ENCODE measurements around the gene TPTE. TPM values are rescaled to one million over a fixed set of nuclear protein-coding genes. Genes with fewer than 3 reads are reported as not detected.
"Not testable (repeated sequence)": the region's sequence is repeated elsewhere in the genome, so short reads cannot be mapped to it uniquely, and the experiment has no call there.

Gene TPTE
- total RNA-seq, 1 donor from 2014 or later = not detected

GRCh38 chr21:10640446-10640845 is 119.1 kb downstream of the TPTE start:
- H3K27ac ChIP-seq = no peak overlapping the region
- no peak for DNase-seq
- intact Hi-C loops (cut with DNase I) = no loop called here
- H3K36me3 ChIP-seq = no peaks in the 10 kb centered on the region
- H3K9me3 ChIP-seq = peaks cover 38% of the 10 kb centered on the region
- ATAC-seq = no peak
- no peaks in the 10 kb centered on the region for H3K4me1 ChIP-seq
- no peak for TF ChIP-seq CTCF (IDR thresholded peaks at IDR 0.05)
- no peaks in the 10 kb centered on the region for H3K27me3 ChIP-seq (ENCODE audit: low read depth)
- no peak overlapping the region for H3K4me3 ChIP-seq

GRCh38 chr21:10641107-10641506 is 119.7 kb downstream of the TPTE start:
- intact Hi-C loops (cut with DNase I) = no loop called here

GRCh38 chr21:10645667-10646066 is 124.3 kb downstream of the TPTE start:
- ATAC-seq; H3K27me3 ChIP-seq (ENCODE audit: low read depth); DNase-seq; H3K27ac ChIP-seq; H3K36me3 ChIP-seq; H3K4me1 ChIP-seq; intact Hi-C loops (cut with DNase I); H3K4me3 ChIP-seq: not testable (repeated sequence)
- H3K9me3 ChIP-seq = peaks cover 19% of the 10 kb centered on the region

More at GRCh38 chr21:10641107-10641506, 119.7 kb downstream of the TPTE start:
- ATAC-seq (peak; percentile 14 to 17), DNase-seq (no peak)
- Histone ChIP-seq H3K4me1 (no peaks in the 10 kb centered on the region), H3K4me3 (no peak overlapping the region), H3K27ac (no peak overlapping the region), H3K9me3 (peaks cover 34% of the 10 kb centered on the region), H3K36me3 (no peaks in the 10 kb centered on the region), H3K27me3 (ENCODE audit: low read depth) (no peaks in the 10 kb centered on the region)
- no peak for TF ChIP-seq CTCF (IDR thresholded peaks at IDR 0.05)

- intact Hi-C loops (cut with DNase I); H3K27ac ChIP-seq; H3K4me3 ChIP-seq; H3K27me3 ChIP-seq (ENCODE audit: low read depth); DNase-seq; H3K4me1 ChIP-seq; H3K36me3 ChIP-seq: not testable (repeated sequence)
- ATAC-seq = peak in 1 of 2 donors; percentile 1
- peaks cover 12% of the 10 kb centered on the region for H3K9me3 ChIP-seq
Observed at GRCh38 chr21:10649350-10650149, 128.2 kb downstream of the TPTE start.

GRCh38 chr21:10650297-10650696 is 128.9 kb downstream of the TPTE start:
- H3K27ac ChIP-seq; H3K27me3 ChIP-seq (ENCODE audit: low read depth); ATAC-seq; intact Hi-C loops (cut with DNase I); H3K4me1 ChIP-seq; H3K36me3 ChIP-seq; H3K4me3 ChIP-seq; DNase-seq: not testable (repeated sequence)
- H3K9me3 ChIP-seq = peaks cover 12% of the 10 kb centered on the region
